Amniotic stem cell (primary cell): ENCODE measurements around the gene FBXL17.
"Not testable (repeated sequence)": the region's sequence is repeated elsewhere in the genome, so short reads cannot be mapped to it uniquely, and the experiment has no call there.

Experiments
- DNase-seq: peaks from one replicate; lab custom pipeline; 2025; lab: John Stamatoyannopoulos, UW

Gene FBXL17

DNA sequence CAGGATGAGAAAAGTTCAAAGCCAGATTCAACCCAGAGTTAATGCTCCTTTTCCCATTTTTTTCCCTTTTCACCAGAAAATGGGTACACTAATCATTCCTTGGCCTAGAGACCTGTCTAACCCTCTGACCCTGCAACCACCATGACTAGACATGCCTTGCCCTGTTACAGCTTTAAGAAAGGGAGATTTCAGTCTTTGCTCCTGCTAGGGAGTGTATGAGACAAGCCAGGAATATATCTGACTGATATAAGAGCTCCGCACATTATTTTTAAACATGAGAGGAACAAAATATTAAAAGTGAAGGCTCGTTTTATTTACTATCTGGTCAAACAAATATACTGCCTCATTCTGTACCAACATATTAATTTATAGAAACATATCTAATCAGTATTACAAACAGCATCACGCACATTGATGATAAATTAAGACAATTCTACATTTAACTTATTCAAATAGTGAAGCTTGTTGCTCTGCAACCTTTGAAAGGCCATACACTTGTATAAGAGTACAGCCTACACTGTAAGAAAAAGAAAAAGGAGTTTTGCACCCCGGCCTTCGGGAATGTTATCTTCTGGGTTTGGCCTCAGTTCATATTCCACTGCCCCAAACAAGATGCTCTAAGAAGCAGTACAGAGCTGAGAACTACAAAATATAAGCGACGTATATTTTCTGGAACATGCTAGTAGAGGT lies 132.7 kb downstream of the FBXL17 start:
- no peak for DNase-seq

GRCh38 chr5:108238936-108239887 lies 142.7 kb downstream of the FBXL17 start:
- no peak for DNase-seq

- DNase-seq = no peak
These were observed 143.4 kb downstream of the FBXL17 start for GRCh38 chr5:108238461-108238860.

GRCh38 chr5:108233617-108234155 lies 148.2 kb downstream of the FBXL17 start:
- no peak for DNase-seq

DNA sequence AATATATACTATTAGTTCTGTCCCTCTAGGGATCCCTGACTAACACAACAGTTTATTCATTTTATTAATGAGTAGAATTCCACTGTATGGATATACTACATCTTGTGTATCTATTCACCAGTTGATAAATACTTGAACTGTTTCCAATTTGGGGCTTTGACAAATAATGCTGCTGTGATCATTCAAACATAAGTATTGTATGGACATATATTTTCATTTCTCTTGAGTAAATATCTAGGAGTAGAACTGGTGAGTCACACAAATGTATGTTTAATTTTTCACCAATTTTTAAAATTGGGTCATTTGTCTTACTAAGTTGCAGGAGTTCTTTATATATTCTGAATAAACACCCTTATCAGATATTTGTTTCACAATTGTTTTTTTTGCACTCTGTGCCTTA lies 149.1 kb downstream of the FBXL17 start:
- no peak for DNase-seq

GRCh38 chr5:108222011-108222410 lies 159.9 kb downstream of the FBXL17 start:
- DNase-seq = no peak

GRCh38 chr5:108220834-108221233 lies 161.1 kb downstream of the FBXL17 start:
- no peak for DNase-seq

DNA sequence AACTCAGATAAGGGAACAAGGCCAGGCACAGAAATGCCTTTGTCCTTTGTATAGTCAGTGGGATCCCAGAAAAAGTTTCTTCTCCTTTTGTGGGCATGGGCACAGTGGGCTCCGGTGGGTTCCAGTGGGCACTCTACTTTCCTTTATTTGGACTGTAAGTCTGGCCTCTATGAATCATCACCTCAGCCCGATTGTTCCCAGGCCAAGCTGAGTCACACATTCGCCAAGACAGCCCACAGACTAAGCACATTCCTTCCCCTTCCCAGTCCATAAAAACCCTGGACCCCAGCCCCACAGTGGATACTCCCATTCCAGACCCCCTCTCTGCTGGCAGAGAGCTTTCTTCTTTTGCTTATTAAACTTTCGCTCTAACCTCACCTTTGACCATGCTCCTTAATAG lies 165.0 kb downstream of the FBXL17 start:
- DNase-seq = no peak

- no peak for DNase-seq
These were observed 167.0 kb downstream of the FBXL17 start for GRCh38 chr5:108214857-108215256.

DNA sequence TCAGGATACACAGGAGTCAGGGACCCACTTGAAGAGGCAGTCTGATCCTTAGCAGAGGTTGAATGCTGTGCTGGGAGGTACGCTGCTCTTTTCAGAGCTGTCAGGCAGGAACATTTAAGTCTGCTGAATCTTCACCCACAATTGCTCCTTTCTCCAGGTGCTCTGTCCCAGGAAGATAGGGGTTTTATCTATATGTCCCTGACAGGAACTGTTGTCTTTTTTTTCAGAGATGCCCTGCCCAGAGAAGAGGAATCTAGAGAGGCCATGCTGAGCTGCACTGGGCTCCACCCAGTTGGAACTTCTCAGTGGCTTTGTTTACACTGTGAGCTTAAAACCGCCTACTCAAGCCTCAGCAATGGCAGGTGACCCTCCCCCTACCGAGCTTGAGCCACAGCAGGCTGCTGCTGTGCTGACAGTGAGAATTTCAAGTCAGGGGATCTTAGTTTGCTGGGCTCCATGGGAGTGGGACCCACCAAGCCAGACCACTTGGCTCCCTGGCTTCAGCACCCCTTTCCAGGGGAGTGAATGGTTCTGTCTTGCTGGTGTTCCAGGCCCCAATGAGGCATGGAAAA lies 169.0 kb downstream of the FBXL17 start:
- no peak for DNase-seq

DNA sequence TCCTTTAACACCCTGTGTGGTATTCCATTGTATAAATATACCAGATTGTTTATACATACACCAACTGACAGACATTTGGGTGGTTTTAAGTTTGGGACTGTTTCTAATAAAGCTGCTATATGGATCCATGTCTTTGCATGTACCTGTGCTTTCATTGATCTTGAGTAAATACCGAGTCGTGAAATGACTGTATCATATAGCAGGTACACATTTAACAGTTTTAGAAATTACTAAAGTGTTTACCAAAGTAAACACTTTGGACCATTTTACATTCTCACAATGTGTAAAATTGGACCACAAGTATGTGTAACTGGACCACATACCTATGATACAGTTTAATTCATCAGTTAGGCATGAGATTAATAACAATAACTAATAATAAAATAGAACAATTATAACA lies 175.2 kb downstream of the FBXL17 start:
- no peak for DNase-seq

DNA sequence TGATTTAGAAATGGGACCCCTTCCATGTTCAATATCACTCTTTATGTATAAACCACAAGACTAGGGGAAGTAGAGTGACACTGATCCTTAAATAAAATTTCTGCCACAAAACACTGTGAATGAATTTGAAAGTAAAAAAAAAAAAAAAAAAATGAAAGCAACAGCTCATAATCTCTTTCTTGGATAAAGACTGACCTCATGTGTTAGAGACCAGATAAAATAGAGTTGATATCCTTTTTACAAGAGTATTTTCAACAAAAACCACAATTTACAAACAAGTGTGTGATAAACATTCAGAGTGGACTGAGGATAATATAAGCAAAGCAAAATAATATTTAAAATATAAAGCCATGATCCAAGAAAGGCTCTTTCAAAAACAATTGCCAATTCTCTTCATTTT lies 180.2 kb downstream of the FBXL17 start:
- DNase-seq = no peak

DNA sequence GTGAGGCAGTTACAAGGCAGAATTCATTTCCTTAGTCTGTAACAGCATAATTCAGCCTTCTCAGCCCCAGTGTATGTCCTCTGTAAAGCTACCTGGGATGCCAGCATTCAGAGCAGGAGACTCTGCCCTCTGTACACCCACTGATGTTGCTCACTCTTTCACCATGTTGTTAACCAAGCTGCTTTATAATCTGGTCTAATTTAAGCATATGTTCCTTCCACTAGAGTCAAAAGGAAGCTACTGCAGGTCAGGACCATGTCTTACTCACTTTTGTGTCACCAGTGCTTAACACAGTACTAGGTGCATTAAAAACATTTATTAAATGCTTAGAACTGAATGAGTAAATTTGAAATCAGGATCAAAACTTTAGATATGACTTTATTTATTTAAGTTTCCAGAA lies 185.6 kb downstream of the FBXL17 start:
- DNase-seq = no peak

DNA sequence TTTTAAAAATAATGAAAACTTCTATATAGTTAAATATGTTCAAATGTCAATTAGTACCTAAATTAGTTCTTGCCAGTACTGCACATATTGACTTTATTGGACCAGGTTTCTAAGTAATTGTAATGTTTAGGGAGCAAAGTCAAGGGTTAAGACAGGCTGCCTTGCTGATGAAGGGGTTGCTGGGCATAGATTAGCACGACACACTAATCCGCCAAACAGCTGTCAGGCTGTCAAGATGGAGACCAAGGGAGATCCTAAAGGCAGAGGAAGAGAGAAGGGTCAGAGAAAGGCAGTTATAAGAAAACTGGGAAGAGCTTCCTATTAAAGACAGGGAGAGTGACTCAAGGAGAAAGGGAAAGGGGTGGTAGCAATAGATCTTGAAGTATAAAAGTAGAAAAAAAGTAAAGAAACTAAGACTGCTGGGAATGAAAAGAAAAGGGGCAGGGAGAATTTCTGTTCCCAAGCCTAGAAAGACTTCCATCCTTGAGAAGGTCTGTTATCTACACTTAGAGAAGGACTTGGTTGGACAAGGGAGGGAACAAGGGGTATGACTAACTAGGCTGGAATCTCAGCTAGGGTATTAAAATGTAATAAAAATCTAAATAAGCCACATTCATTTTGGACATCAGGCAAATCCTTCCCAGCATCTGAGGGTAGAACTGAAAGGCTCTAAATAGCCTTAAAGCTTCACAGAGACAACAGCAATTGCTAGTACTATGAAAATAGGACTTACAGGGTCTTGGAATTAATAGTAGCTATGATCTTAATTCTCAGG lies 188.7 kb downstream of the FBXL17 start:
- DNase-seq = no peak

DNA sequence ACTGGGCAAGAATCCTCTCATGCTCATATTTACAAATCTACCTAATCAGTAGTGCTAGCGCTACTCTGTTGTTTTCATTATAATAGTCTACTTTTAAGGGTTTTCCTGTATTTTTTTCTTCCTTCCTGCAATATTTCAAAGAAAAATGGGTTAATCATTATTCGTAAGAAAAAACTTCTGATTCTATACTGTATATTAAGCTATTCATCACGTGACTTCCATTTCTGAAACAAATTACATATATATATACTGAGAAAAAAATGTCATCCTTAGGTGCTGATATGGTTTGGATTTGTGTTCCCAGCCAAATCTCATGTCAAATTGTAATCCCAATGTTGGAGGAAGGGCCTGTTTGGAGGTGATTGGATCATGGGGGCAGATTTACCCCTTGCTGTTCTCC lies 197.0 kb downstream of the FBXL17 start:
- no peak for DNase-seq

GRCh38 chr5:108181975-108182374 lies 199.9 kb downstream of the FBXL17 start:
- DNase-seq = no peak

DNA sequence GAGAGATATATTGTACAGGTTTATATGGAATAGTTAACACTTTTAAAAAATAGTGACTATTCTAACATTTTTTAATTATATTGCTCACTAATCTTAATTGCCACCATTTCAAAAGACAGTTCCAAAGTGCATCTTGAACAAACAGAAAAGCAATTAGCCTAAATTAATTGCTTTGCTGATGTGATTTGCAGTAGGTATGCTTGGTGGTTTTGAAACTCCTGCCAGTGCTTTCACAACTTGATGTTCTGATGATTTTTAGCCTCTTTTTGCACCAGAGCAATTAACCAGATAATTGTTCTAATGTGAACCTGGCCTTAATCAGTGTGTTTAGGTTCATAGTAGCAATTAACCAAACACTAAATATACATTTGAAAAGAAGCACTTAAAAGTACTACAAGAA lies 207.6 kb downstream of the FBXL17 start:
- DNase-seq = no peak

DNA sequence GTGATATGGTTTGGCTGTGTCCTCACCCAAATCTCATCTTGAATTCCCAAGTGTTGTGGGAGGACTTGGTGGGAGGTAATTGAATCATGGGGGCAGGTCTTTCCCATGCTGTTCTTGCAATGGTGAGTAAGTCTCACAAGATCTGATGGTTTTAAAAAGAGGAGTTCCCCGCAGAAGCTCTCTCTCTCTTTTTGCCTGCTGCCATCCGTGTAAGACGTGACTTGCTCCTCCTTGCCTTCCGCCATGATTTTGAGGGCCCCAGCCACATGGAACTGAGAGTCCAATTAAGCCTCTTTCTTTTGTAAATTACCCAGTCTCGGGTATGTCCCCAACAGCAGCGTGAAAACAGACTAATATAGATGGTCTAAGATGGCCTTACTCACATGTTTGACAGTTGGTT lies 210.1 kb downstream of the FBXL17 start:
- no peak for DNase-seq

GRCh38 chr5:108168915-108169314 lies 213.0 kb downstream of the FBXL17 start:
- DNase-seq = no peak

- DNase-seq = no peak
These were observed 214.7 kb downstream of the FBXL17 start for GRCh38 chr5:108167174-108167573.

DNA sequence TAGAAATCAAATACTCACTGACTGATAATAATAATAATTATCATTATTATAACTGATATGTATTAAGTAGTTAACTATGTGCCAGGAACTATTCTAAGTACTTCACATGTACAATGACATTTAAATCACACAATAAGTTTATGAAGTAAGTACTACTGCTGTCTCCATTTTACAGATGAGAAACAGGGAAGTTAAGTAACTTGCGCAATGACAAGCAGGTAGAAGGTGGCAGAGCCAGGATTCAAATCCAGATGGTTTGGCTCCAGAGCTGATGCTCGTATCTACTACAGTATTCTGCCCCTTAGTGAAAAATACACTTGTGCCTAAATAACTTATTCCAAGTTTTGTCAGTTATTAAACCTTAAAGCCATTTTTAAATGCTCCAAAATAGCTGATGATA lies 217.3 kb downstream of the FBXL17 start:
- no peak for DNase-seq

GRCh38 chr5:108152854-108153253 lies 229.0 kb downstream of the FBXL17 start:
- DNase-seq = not testable (repeated sequence)
